Heart left ventricle (tissue), 16 donors: ENCODE results near the gene EOMES. TPM values are rescaled to one million over a fixed set of nuclear protein-coding genes. Genes with fewer than 3 reads are reported as not detected.

Experiments used
- ATAC-seq, 4 donors: fragments of 200-7000 bp; cut with Tn5 transposase; one replicate each; pipeline ENCODE4 v1.9.1; 2020 to 2022; ENCODE audit warnings: moderate library complexity in 4 of 4, mild to moderate bottlenecking in 3 of 4, moderate number of reproducible peaks in 1 of 4
- DNase-seq, 5 donors: peaks; one replicate each; pipeline ENCODE4 v3.0.0-alpha.2; 2020
- H3K27ac ChIP-seq, 12 donors: fragments of 200-600 bp; sonication (generic) in 4 of 12; one replicate each; pipeline versions ENCODE4 v1.5.0 to v1.8.0; 2016 to 2022; ENCODE audit warnings: mild to moderate bottlenecking in 2 of 12
- H3K27me3 ChIP-seq, 9 donors: fragments of 200-600 bp; sonication (generic) in 2 of 9; one replicate each; pipeline versions ENCODE4 v1.5.1 to v1.8.0; 2016 to 2022; ENCODE audit warnings: mild to moderate bottlenecking in 3 of 9
- H3K36me3 ChIP-seq, 9 donors: fragments of 200-600 bp; sonication (generic) in 2 of 9; one replicate each; pipeline versions ENCODE4 v1.5.0 to v1.8.0; 2018 to 2022; ENCODE audit warnings: mild to moderate bottlenecking in 2 of 9
- H3K4me1 ChIP-seq, 12 donors: fragments of 200-600 bp; sonication (generic) in 4 of 12; one replicate each; pipeline versions ENCODE4 v1.5.0 to v1.8.0; 2016 to 2022; ENCODE audit warnings: mild to moderate bottlenecking in 3 of 12
- H3K4me3 ChIP-seq, 12 donors: fragments of 200-600 bp; sonication (generic) in 4 of 12; one replicate each; pipeline versions ENCODE4 v1.5.0 to v1.8.0; 2017 to 2022; ENCODE audit warnings: mild to moderate bottlenecking in 9 of 12, moderate library complexity in 4 of 12
- H3K9me3 ChIP-seq, 12 donors: fragments of 200-600 bp; sonication (generic) in 4 of 12; one replicate each; pipeline versions ENCODE4 v1.5.0 to v1.8.0; 2016 to 2022; ENCODE audit warnings: mild to moderate bottlenecking in 1 of 12
- CTCF ChIP-seq, 12 donors: fragments of 200-600 bp; sonication (generic) in 4 of 12; IDR thresholded peaks; one replicate each; pipeline versions ENCODE4 v1.5.0 to v1.8.0; 2018 to 2022; ENCODE audit warnings: antibody characterized with exemption in 12 of 12, mild to moderate bottlenecking in 5 of 12
- POLR2A ChIP-seq, 2 donors: fragments of 450-650 bp; IDR thresholded peaks; one replicate each; pipeline ENCODE4 v1.6.1; 2017; ENCODE audit warnings: antibody characterized with exemption in 2 of 2, mild to moderate bottlenecking in 2 of 2, moderate library complexity in 2 of 2
- WGBS, 4 donors: extraction: QIAGEN DNeasy Blood & Tissue Kit in 2 of 4; methylation state at CpG; one replicate each; pipeline versions ENCODE4 v1.1.5 to v1.1.7; 2013 to 2018; 5-methylcytosine and 5-hydroxymethylcytosine counted together
- intact Hi-C, 10 donors: fragments of 100-400 bp; cut with DNase I; formaldehyde crosslinking; loops; one replicate each; pipeline versions ENCODE4 v1.11.1 to v1.14.2; 2022
- polyA plus RNA-seq, 2 donors: library from polyadenylated mRNA; stranded (reverse); fragments of 200-250 nt; gene quantifications; one replicate each; pipeline ENCODE4 v1.2.3, GENCODE V29; 2013
- total RNA-seq, 9 donors: library from RNA; depleted of rRNA in 2 of 9; stranded (reverse); fragments of >200 nt in 2 of 9; fragmentation: NEBNext Ultra II Directional in 3 of 9; extraction: Animal tissue kit (Norgen Biotek cat#: 25700) in 3 of 9; gene quantifications; one replicate each; pipeline versions ENCODE4 v1.1.0 to v1.2.4, GENCODE V29; 2016 to 2023
- donor health status: ischemic (EF 13 %, LVEDD 7.1; RV severe dilation, severe dysfunction).
- donor health status: healthy with polysubstance abuse.
- donor health status: DM: no; HTN: yes; CAD: no.
- donor health status: DM: no; HTN: no; CAD: no.
- donor health status: ischemic (EF 25% LVEDD 6.9; RV normal size, moderate dysfunction).
- donor health status: ischemic (EF 25% LVEDD 5.7; RV mildly dilated, moderate dysfunction).
- donor health status: healthy.
- donor health status: DM: yes; HTN: yes; CAD: no.
- donor health status: ischemic (EF 35%, LVEDD 5.7; RV mildly dilated, moderate dysfunction).
- donor health status: nonischemic (EF 11% LVEDD 7.7; RV severe dilation, severe dysfunction).
- donor health status: DM: yes; HTN: yes; CAD: no.
- donor health status: PGD.
- donor health status: ischemic (EF 29% LVEDD 5.4; RV normal size, mild dysfunction).
- donor health status: nonischemic (EF 23%, LVEDD 6.1; RV moderate dilation, normal function).

EOMES gene
- total and polyA plus RNA-seq, 11 donors, result 0.04 to 2.1 (median 0.13) TPM; not detected in 3

- no peak overlapping the region for H3K4me3 ChIP-seq
- H3K9me3 ChIP-seq, result no peaks in the 10 kb centered on the region
- intact Hi-C loops, result no loop called here
- no peak for TF ChIP-seq POLR2A (IDR thresholded peaks at IDR 0.05)
- TF ChIP-seq CTCF (IDR thresholded peaks at IDR 0.05), result no peak
- H3K36me3 ChIP-seq, result no peaks in the 10 kb centered on the region
- no peaks in the 10 kb centered on the region for H3K27me3 ChIP-seq
- DNase-seq (no peak), ATAC-seq (no peak)
- no peak overlapping the region for H3K27ac ChIP-seq
- H3K4me1 ChIP-seq, result peaks cover 0 to 20% (median 1%) of the 10 kb centered on the region in 12 donors
These were observed 51.5 kb downstream of the EOMES start for GRCh38 chr3:27670619-27671018.

GRCh38 chr3:27669591-27669990 lies 52.5 kb downstream of the EOMES start:
- Histone ChIP-seq H3K27ac (no peak overlapping the region), H3K4me1 (peaks cover 0 to 21% (median 0%) of the 10 kb centered on the region in 12 donors), H3K36me3 (no peaks in the 10 kb centered on the region), H3K27me3 (no peaks in the 10 kb centered on the region), H3K9me3 (no peaks in the 10 kb centered on the region), H3K4me3 (no peak overlapping the region)
- WGBS, 4 donors, result 92 to 98% (median 96%) methylated on average over 2 of the region's 2 CpGs
- ATAC-seq (no peak), DNase-seq (no peak)
- TF ChIP-seq POLR2A (IDR thresholded peaks at IDR 0.05) (no peak), CTCF (IDR thresholded peaks at IDR 0.05) (no peak)
- intact Hi-C loops, result loop anchor here in 1 of 10 donors (10.0 kb wide), 1 partner anchor 195 kb away; no protein-coding TSS in a partner anchor

- H3K27ac ChIP-seq, result no peak overlapping the region
- no peaks in the 10 kb centered on the region for H3K9me3 ChIP-seq
- intact Hi-C loops, result loop anchor here in 1 of 10 donors (10.0 kb wide), 1 partner anchor 193 kb away; no protein-coding TSS in a partner anchor
- no peaks in the 10 kb centered on the region for H3K36me3 ChIP-seq
- H3K4me3 ChIP-seq, result no peak overlapping the region
- no peak for TF ChIP-seq CTCF (IDR thresholded peaks at IDR 0.05)
- no peak for TF ChIP-seq POLR2A (IDR thresholded peaks at IDR 0.05)
- ATAC-seq (no peak), DNase-seq (no peak)
- H3K27me3 ChIP-seq, result no peaks in the 10 kb centered on the region
- 52 to 61% (median 58%) methylated on average over 2 of the region's 2 CpGs for WGBS, 4 donors
- H3K4me1 ChIP-seq, result peaks cover 0 to 21% (median 0%) of the 10 kb centered on the region in 12 donors
These were observed 54.4 kb downstream of the EOMES start for GRCh38 chr3:27667751-27668150.

- WGBS, 4 donors, result 12 to 26% (median 22%) methylated on average over 3 of the region's 3 CpGs
- Histone ChIP-seq H3K27ac (peak overlapping the region in 1 of 12 donors; percentile 88), H3K4me3 (no peak overlapping the region), H3K27me3 (no peaks in the 10 kb centered on the region), H3K4me1 (peaks cover 0 to 21% (median 0%) of the 10 kb centered on the region in 12 donors), H3K36me3 (no peaks in the 10 kb centered on the region), H3K9me3 (no peaks in the 10 kb centered on the region)
- ATAC-seq (peak in 3 of 4 donors; percentile 51 to 61 (median 54)), DNase-seq (peak; percentile 46 to 84 (median 67))
- TF ChIP-seq POLR2A (IDR thresholded peaks at IDR 0.05), result no peak
- TF ChIP-seq CTCF (IDR thresholded peaks at IDR 0.05), result no peak
- intact Hi-C loops, result loop anchor here in 1 of 10 donors (10.0 kb wide), 1 partner anchor 192 kb away; no protein-coding TSS in a partner anchor
These were observed 55.4 kb downstream of the EOMES start for GRCh38 chr3:27666708-27667107.
